Measurements from ENCODE around the gene TMEM143. TPM values are rescaled to one million over a fixed set of nuclear protein-coding genes. Genes with fewer than 3 reads are reported as not detected.

TMEM143 gene
- total and polyA plus RNA-seq, 2 donors (not counting 3 experiments of a cell fraction or from before 2014, with no cell fraction given): 5.4 to 7.3 TPM

DNA sequence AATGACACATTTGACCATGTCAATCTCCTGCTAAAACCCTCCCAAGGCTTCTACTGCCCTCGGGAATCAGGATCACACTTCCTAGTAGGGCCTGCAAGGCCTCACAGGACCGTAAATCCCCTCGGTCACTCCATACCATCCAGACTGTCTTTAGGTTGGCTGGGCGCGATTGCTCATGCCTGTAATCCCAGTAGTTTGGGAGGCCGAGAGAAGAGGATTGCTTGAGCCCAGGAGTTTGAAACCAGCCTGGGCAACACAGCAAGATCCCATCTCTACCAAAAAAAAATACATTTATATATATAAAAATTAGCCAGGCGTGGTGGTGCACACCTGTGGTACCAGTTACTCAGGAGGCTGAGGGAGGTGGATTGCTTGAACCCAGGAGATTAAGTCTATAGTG is 15.0 kb downstream of the TMEM143 start:
- H3K27me3 ChIP-seq (ENCODE audit: control insufficient read depth in 2 of 2, insufficient read depth in 2 of 2, low read length in 2 of 2): no peaks in the 10 kb centered on the region
- intact Hi-C loops (cut with micrococcal nuclease) (no loop called here), dilution Hi-C loops (cut with MboI; ENCODE audit: extremely low pct_ligation_motif_present, low sequenced_read_pairs) (no loop called here)
- no peaks in the 10 kb centered on the region for H3K79me2 ChIP-seq (ENCODE audit: control insufficient read depth, insufficient read depth, low read length)
- H3K4me3 ChIP-seq (replicated peaks in 1 of 3; ENCODE audit: insufficient read depth in 1 of 3, low read depth in 1 of 3, low read length in 3 of 3): no peak overlapping the region
- DNase-seq (ENCODE audit: low read depth, low spot score) (no peak), FAIRE-seq (no peak)
- H3K9ac ChIP-seq (replicated peaks; ENCODE audit: extremely low read depth, insufficient read depth, low read length): no peak overlapping the region
- H3K4me1 ChIP-seq (ENCODE audit: control insufficient read depth, extremely low read depth, insufficient read depth, low read length): no peaks in the 10 kb centered on the region
- CTCF ChIA-PET: interaction anchor here (2.8 kb wide), 1 partner anchor 35 kb away, joined by 12 read pairs; no protein-coding TSS in a partner anchor
- no peaks in the 10 kb centered on the region for H4K20me1 ChIP-seq (replicated peaks; ENCODE audit: control insufficient read depth, extremely low read depth, insufficient read depth, low read length)
- H3K27ac ChIP-seq (ENCODE audit: insufficient read depth, low read depth, low read length): no peak overlapping the region
- H3K4me2 ChIP-seq (ENCODE audit: insufficient read depth, low read length): no peak overlapping the region
- BruUV-seq (replicated peaks): no TSS peak
- POLR2A ChIA-PET: no interaction called here
- H3K9me3 ChIP-seq (replicated peaks; ENCODE audit: control insufficient read depth, insufficient read depth, low read length): no peaks in the 10 kb centered on the region
- H2AFZ ChIP-seq (ENCODE audit: low read depth, low read length): no peak overlapping the region
- no peaks in the 10 kb centered on the region for H3K9me1 ChIP-seq (replicated peaks; ENCODE audit: control insufficient read depth, extremely low read depth, insufficient read depth, low read length)
- TF ChIP-seq FOS (IDR thresholded peaks at IDR 0.05; ENCODE audit: borderline replicate concordance, insufficient read depth, low read length) (no peak), MAX (IDR thresholded peaks at IDR 0.05; ENCODE audit: insufficient read depth, insufficient read length) (no peak), MYC (IDR thresholded peaks at IDR 0.05; ENCODE audit: low read depth, low read length) (no peak), GATA2 (IDR thresholded peaks at IDR 0.05; ENCODE audit: insufficient read depth, insufficient read length, low read depth, low read length) (no peak), JUN (IDR thresholded peaks at IDR 0.05; ENCODE audit: borderline replicate concordance, insufficient read depth, insufficient read length, low read depth) (no peak), EZH2 (IDR thresholded peaks at IDR 0.05; ENCODE audit: borderline replicate concordance, low read depth, low read length, severe bottlenecking) (no peak), POLR2AphosphoS5 (IDR thresholded peaks at IDR 0.05; ENCODE audit: insufficient read depth, low read depth, low read length) (no peak), POLR2A (IDR thresholded peaks at IDR 0.05; ENCODE audit: low read depth, low read length) (no peak), CTCF (IDR thresholded peaks at IDR 0.05; ENCODE audit: extremely low read depth in 1 of 2, insufficient read depth in 1 of 2, low read depth in 1 of 2, low read length in 2 of 2) (no peak)
- no peaks in the 10 kb centered on the region for H3K36me3 ChIP-seq (ENCODE audit: control insufficient read depth in 2 of 2, extremely low read depth in 1 of 2, insufficient read depth in 2 of 2, low read length in 2 of 2)
